ENCODE results near the gene ANKLE2. TPM values are rescaled to one million over a fixed set of nuclear protein-coding genes. Genes with fewer than 3 reads are reported as not detected.
"Not testable (repeated sequence)": the region's sequence is repeated elsewhere in the genome, so short reads cannot be mapped to it uniquely, and the experiment has no call there.

Gene ANKLE2
- total RNA-seq, 1 experiment from 2014 or later, result 47.4 TPM

GRCh38 chr12:132758825-132759224 is 2.8 kb downstream of the ANKLE2 start:
- in situ Hi-C loops (cut with HindIII; ENCODE audit: low pct_unique_long_range_greater_than_20kb, low sequenced_read_pairs); DNase-seq (ENCODE audit: low read depth): not testable (repeated sequence)

GRCh38 chr12:132754160-132754932 is 7.3 kb downstream of the ANKLE2 start:
- in situ Hi-C loops (cut with HindIII; ENCODE audit: low pct_unique_long_range_greater_than_20kb, low sequenced_read_pairs), result no loop called here
- DNase-seq (ENCODE audit: low read depth), result no peak

- DNase-seq (ENCODE audit: low read depth); in situ Hi-C loops (cut with HindIII; ENCODE audit: low pct_unique_long_range_greater_than_20kb, low sequenced_read_pairs): not testable (repeated sequence)
Observed at GRCh38 chr12:132753670-132754069, 8.0 kb downstream of the ANKLE2 start.

- DNase-seq (ENCODE audit: low read depth), result no peak
- in situ Hi-C loops (cut with HindIII; ENCODE audit: low pct_unique_long_range_greater_than_20kb, low sequenced_read_pairs), result no loop called here
Observed at GRCh38 chr12:132748319-132748718, 13.3 kb downstream of the ANKLE2 start.

GRCh38 chr12:132747896-132748295 is 13.7 kb downstream of the ANKLE2 start:
- DNase-seq (ENCODE audit: low read depth), result no peak
- in situ Hi-C loops (cut with HindIII; ENCODE audit: low pct_unique_long_range_greater_than_20kb, low sequenced_read_pairs), result no loop called here

- no peak for DNase-seq (ENCODE audit: low read depth)
- in situ Hi-C loops (cut with HindIII; ENCODE audit: low pct_unique_long_range_greater_than_20kb, low sequenced_read_pairs), result no loop called here
Observed at GRCh38 chr12:132747395-132747794, 14.2 kb downstream of the ANKLE2 start.

- DNase-seq (ENCODE audit: low read depth), result no peak
- in situ Hi-C loops (cut with HindIII; ENCODE audit: low pct_unique_long_range_greater_than_20kb, low sequenced_read_pairs), result no loop called here
Observed at GRCh38 chr12:132746613-132747012, 15.0 kb downstream of the ANKLE2 start.

- in situ Hi-C loops (cut with HindIII; ENCODE audit: low pct_unique_long_range_greater_than_20kb, low sequenced_read_pairs), result no loop called here
Observed at GRCh38 chr12:132743831-132744230, 17.8 kb downstream of the ANKLE2 start.

GRCh38 chr12:132741620-132742019 is 20.0 kb downstream of the ANKLE2 start:
- DNase-seq (ENCODE audit: low read depth), result no peak
- in situ Hi-C loops (cut with HindIII; ENCODE audit: low pct_unique_long_range_greater_than_20kb, low sequenced_read_pairs), result no loop called here

More at GRCh38 chr12:132743831-132744230, 17.8 kb downstream of the ANKLE2 start:
- no peak for DNase-seq (ENCODE audit: low read depth)

- in situ Hi-C loops (cut with HindIII; ENCODE audit: low pct_unique_long_range_greater_than_20kb, low sequenced_read_pairs), result no loop called here
- DNase-seq (ENCODE audit: low read depth), result no peak
Observed at GRCh38 chr12:132740652-132741051, 21.0 kb downstream of the ANKLE2 start.

GRCh38 chr12:132740313-132740646 is 21.4 kb downstream of the ANKLE2 start:
- in situ Hi-C loops (cut with HindIII; ENCODE audit: low pct_unique_long_range_greater_than_20kb, low sequenced_read_pairs), result no loop called here

GRCh38 chr12:132739600-132740312 is 21.9 kb downstream of the ANKLE2 start:
- in situ Hi-C loops (cut with HindIII; ENCODE audit: low pct_unique_long_range_greater_than_20kb, low sequenced_read_pairs), result no loop called here
- no peak for DNase-seq (ENCODE audit: low read depth)

More at GRCh38 chr12:132740313-132740646, 21.4 kb downstream of the ANKLE2 start:
- DNase-seq (ENCODE audit: low read depth), result no peak

- in situ Hi-C loops (cut with HindIII; ENCODE audit: low pct_unique_long_range_greater_than_20kb, low sequenced_read_pairs), result no loop called here
- DNase-seq (ENCODE audit: low read depth), result no peak
Observed at GRCh38 chr12:132736913-132737312, 24.7 kb downstream of the ANKLE2 start.

GRCh38 chr12:132736378-132736777 is 25.3 kb downstream of the ANKLE2 start:
- in situ Hi-C loops (cut with HindIII; ENCODE audit: low pct_unique_long_range_greater_than_20kb, low sequenced_read_pairs), result no loop called here
- DNase-seq (ENCODE audit: low read depth), result no peak

- in situ Hi-C loops (cut with HindIII; ENCODE audit: low pct_unique_long_range_greater_than_20kb, low sequenced_read_pairs), result no loop called here
- DNase-seq (ENCODE audit: low read depth), result no peak
Observed at GRCh38 chr12:132735496-132735895, 26.1 kb downstream of the ANKLE2 start.

- in situ Hi-C loops (cut with HindIII; ENCODE audit: low pct_unique_long_range_greater_than_20kb, low sequenced_read_pairs), result no loop called here
- DNase-seq (ENCODE audit: low read depth), result no peak
Observed at GRCh38 chr12:132734206-132734605, 27.4 kb downstream of the ANKLE2 start.

GRCh38 chr12:132731574-132731973 is 30.1 kb downstream of the ANKLE2 start:
- no peak for DNase-seq (ENCODE audit: low read depth)
- in situ Hi-C loops (cut with HindIII; ENCODE audit: low pct_unique_long_range_greater_than_20kb, low sequenced_read_pairs), result no loop called here

GRCh38 chr12:132730353-132730752 is 31.3 kb downstream of the ANKLE2 start:
- in situ Hi-C loops (cut with HindIII; ENCODE audit: low pct_unique_long_range_greater_than_20kb, low sequenced_read_pairs), result no loop called here
- no peak for DNase-seq (ENCODE audit: low read depth)

GRCh38 chr12:132729541-132730320 is 31.9 kb downstream of the ANKLE2 start:
- no peak for DNase-seq (ENCODE audit: low read depth)
- in situ Hi-C loops (cut with HindIII; ENCODE audit: low pct_unique_long_range_greater_than_20kb, low sequenced_read_pairs), result no loop called here

Measured in Caki2 (cell line).